Keratinocyte (primary cell): Measurements from ENCODE around the gene EIF3D.

Experiments
- EZH2 ChIP-seq: IDR thresholded peaks from one replicate; pipeline ENCODE4 v1.6.1; 2012; ENCODE audit warnings: inconsistent platforms, mild to moderate bottlenecking, low read length, moderate library complexity
- TF ChIP-seq, protein P1 (sequence below), 3 experiments: IDR thresholded peaks in 1 of 3; conservative IDR thresholded peaks in 1 of 3; optimal IDR thresholded peaks in 1 of 3; 2 replicates in 2 of 3; 3 replicates in 1 of 3; pipeline versions ENCODE3 to v1.5.1; 2011; ENCODE audit warnings: low read length in 3 of 3, mild to moderate bottlenecking in 3 of 3, moderate library complexity in 2 of 3, control low read depth in 1 of 3, inconsistent platforms in 1 of 3; ENCODE audit not compliant: insufficient read depth in 2 of 3; ENCODE audit errors: extremely low read depth in 1 of 3

DNA sequence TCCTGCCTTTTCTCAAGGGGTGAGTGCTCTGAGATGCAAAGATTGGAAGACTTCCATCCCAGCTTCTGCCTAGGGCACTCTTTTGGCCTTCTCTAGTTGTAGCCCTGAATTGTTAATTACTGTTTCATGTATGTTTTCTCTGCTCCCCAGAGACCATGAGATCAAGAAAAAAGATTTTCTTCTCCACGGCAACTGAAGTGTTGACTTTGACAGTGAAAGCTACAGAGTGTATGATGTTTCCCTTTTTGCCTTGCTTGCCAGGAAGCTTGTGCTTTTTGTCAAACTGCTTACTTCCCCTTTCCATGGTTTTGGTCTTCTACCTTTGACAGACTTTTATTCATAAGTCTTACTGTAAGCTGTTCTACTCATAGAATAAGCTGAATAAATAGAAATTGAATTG, 23.3 kb upstream of the EIF3D start:
- TF ChIP-seq, protein P1, sequence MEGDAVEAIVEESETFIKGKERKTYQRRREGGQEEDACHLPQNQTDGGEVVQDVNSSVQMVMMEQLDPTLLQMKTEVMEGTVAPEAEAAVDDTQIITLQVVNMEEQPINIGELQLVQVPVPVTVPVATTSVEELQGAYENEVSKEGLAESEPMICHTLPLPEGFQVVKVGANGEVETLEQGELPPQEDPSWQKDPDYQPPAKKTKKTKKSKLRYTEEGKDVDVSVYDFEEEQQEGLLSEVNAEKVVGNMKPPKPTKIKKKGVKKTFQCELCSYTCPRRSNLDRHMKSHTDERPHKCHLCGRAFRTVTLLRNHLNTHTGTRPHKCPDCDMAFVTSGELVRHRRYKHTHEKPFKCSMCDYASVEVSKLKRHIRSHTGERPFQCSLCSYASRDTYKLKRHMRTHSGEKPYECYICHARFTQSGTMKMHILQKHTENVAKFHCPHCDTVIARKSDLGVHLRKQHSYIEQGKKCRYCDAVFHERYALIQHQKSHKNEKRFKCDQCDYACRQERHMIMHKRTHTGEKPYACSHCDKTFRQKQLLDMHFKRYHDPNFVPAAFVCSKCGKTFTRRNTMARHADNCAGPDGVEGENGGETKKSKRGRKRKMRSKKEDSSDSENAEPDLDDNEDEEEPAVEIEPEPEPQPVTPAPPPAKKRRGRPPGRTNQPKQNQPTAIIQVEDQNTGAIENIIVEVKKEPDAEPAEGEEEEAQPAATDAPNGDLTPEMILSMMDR (optimal IDR thresholded peaks at IDR 0.05 in 1 of 3, IDR thresholded peaks at IDR 0.05 in 1 of 3, conservative IDR thresholded peaks at IDR 0.05 in 1 of 3; ENCODE audit: extremely low read depth in 1 of 3, insufficient read depth in 2 of 3, low read length in 3 of 3), result no peak
- TF ChIP-seq EZH2, result no peak
